PC-3 (cell line): ENCODE results near the gene RANBP10. TPM values are rescaled to one million over a fixed set of nuclear protein-coding genes. Genes with fewer than 3 reads are reported as not detected.

Experiments used
- ATAC-seq: fragments of 200-7000 bp; cut with Tn5 transposase; 2 replicates; pipeline ENCODE4 v1.9.1; 2020; ENCODE audit warnings: mild to moderate bottlenecking, moderate library complexity
- BruUV-seq: library from RNA; stranded (reverse); fragments of 400-500 nt; replicated peaks from 2 replicates; lab custom pipeline; 2021; lab: Mats Ljungman, UMichigan
- CTCF ChIA-PET: fragments of 300-600 bp; sonication (Branson Sonifier 250); formaldehyde crosslinking; loops from one replicate; lab custom pipeline; 2022; ENCODE audit warnings: antibody characterized with exemption; lab: Charles Lee
- POLR2A ChIA-PET: fragments of 300-600 bp; sonication (Branson Sonifier 250); formaldehyde crosslinking; loops from one replicate; lab custom pipeline; 2022; ENCODE audit warnings: antibody characterized with exemption; ENCODE audit not compliant: unreplicated experiment; lab: Charles Lee
- DNase-seq: peaks from one replicate; pipeline ENCODE4 v3.0.0-alpha.2; 2015
- H2AFZ ChIP-seq: fragments of 300-600 bp; sonication (generic); 2 replicates; pipeline ENCODE4 v1.6.0; 2016; ENCODE audit warnings: antibody characterized with exemption, low read length
- H3F3A ChIP-seq: fragments of 300-600 bp; sonication (generic); one replicate; pipeline ENCODE4 v1.6.0; 2017; ENCODE audit warnings: antibody characterized with exemption, low read length, control low read depth, mild to moderate bottlenecking; ENCODE audit not compliant: unreplicated experiment
- H3K27ac ChIP-seq: fragments of 300-600 bp; sonication (generic); 2 replicates; pipeline ENCODE4 v1.5.1; 2016; ENCODE audit warnings: mild to moderate bottlenecking, low read length
- H3K27me3 ChIP-seq: fragments of 300-600 bp; sonication (generic); 2 replicates; pipeline ENCODE4 v1.6.1; 2016; ENCODE audit warnings: low read length, mixed read lengths
- H3K36me3 ChIP-seq: fragments of 300-600 bp; sonication (generic); 2 replicates; pipeline ENCODE4 v1.6.1; 2016; ENCODE audit warnings: low read depth, mixed run types, low read length, mixed read lengths
- H3K4me1 ChIP-seq: fragments of 300-600 bp; sonication (generic); 2 replicates; pipeline ENCODE4 v1.5.1; 2016; ENCODE audit warnings: low read length; ENCODE audit not compliant: insufficient read depth
- H3K4me2 ChIP-seq: fragments of 300-600 bp; sonication (generic); 2 replicates; pipeline ENCODE4 v1.6.0; 2016; ENCODE audit warnings: low read length
- H3K4me3 ChIP-seq: fragments of 300-600 bp; sonication (generic); 2 replicates; pipeline ENCODE4 v1.5.1; 2016; ENCODE audit warnings: mild to moderate bottlenecking, low read length, mixed read lengths
- H3K79me2 ChIP-seq: fragments of 300-600 bp; sonication (generic); 2 replicates; pipeline ENCODE4 v1.6.1; 2017; ENCODE audit warnings: low read length, mixed read lengths
- H3K9ac ChIP-seq: fragments of 300-600 bp; sonication (generic); 2 replicates; pipeline ENCODE4 v1.6.0; 2016; ENCODE audit warnings: mild to moderate bottlenecking, low read length
- H3K9me2 ChIP-seq: fragments of 300-600 bp; sonication (generic); replicated peaks from 2 replicates; pipeline ENCODE4 v1.6.1; 2016; ENCODE audit warnings: mixed run types, low read length, mixed read lengths
- H3K9me3 ChIP-seq: fragments of 300-600 bp; sonication (generic); 2 replicates; pipeline ENCODE4 v1.6.1; 2016; ENCODE audit warnings: low read length, mixed read lengths
- H4K20me1 ChIP-seq: fragments of 300-600 bp; sonication (generic); 2 replicates; pipeline ENCODE4 v1.6.1; 2016; ENCODE audit warnings: low read length, mixed read lengths
- CTCF ChIP-seq: fragments of 300-600 bp; sonication (generic); conservative IDR thresholded peaks from 2 replicates; pipeline ENCODE4 v1.5.1; 2017; ENCODE audit warnings: antibody characterized with exemption, low read depth, mild to moderate bottlenecking, low read length
- EZH2 ChIP-seq: fragments of 300-600 bp; sonication (generic); IDR thresholded peaks from one replicate; pipeline ENCODE4 v1.6.1; 2017; ENCODE audit warnings: antibody characterized with exemption, mild to moderate bottlenecking, low read length; ENCODE audit not compliant: unreplicated experiment
- EZH2phosphoT487 ChIP-seq: fragments of 300-600 bp; sonication (generic); IDR thresholded peaks from 2 replicates; pipeline ENCODE4 v1.6.1; 2018; ENCODE audit warnings: mild to moderate bottlenecking, antibody characterized with exemption, low read length, borderline replicate concordance
- intact Hi-C: fragments of 100-400 bp; cut with micrococcal nuclease; formaldehyde crosslinking; loops from 2 replicates; pipeline ENCODE4 v1.9.0; 2023
- total RNA-seq: library from RNA; depleted of rRNA; stranded (reverse); fragments of >200 nt; gene quantifications from 2 replicates; pipeline ENCODE4 v1.2.3, GENCODE V29; 2014

Gene RANBP10
- total RNA-seq, 1 experiment from 2014 or later: 5.5 TPM

GRCh38 chr16:67677712-67678111 lies 128.6 kb downstream of the RANBP10 start:
- Histone ChIP-seq H3K79me2 (no peaks in the 10 kb centered on the region), H3K27me3 (no peaks in the 10 kb centered on the region), H3K4me2 (no peak overlapping the region), H3K4me1 (peaks cover 5% of the 10 kb centered on the region), H3F3A (no peaks in the 10 kb centered on the region), H3K27ac (no peak overlapping the region), H3K9me3 (no peaks in the 10 kb centered on the region), H2AFZ (no peak overlapping the region), H3K9me2 (no peaks in the 10 kb centered on the region), H4K20me1 (no peaks in the 10 kb centered on the region), H3K9ac (no peak overlapping the region), H3K4me3 (no peak overlapping the region), H3K36me3 (no peaks in the 10 kb centered on the region; the same call in 1 of the 2 replicates)
- DNase-seq (no peak), ATAC-seq (no peak)
- BruUV-seq: no TSS peak
- CTCF ChIA-PET: no interaction called here
- TF ChIP-seq EZH2phosphoT487: no peak
- no peak for TF ChIP-seq EZH2
- no peak for TF ChIP-seq CTCF
- intact Hi-C loops: loop anchor here (1.0 kb wide), 1 partner anchor 128 kb away; no protein-coding TSS in a partner anchor
- POLR2A ChIA-PET: no interaction called here

GRCh38 chr16:67676939-67677338 lies 129.4 kb downstream of the RANBP10 start:
- no peaks in the 10 kb centered on the region for H3K9me3 ChIP-seq
- intact Hi-C loops: no loop called here

More at GRCh38 chr16:67676939-67677338, 129.4 kb downstream of the RANBP10 start:
- Histone ChIP-seq H3K4me1 (peaks cover 5% of the 10 kb centered on the region), H3K9ac (no peak overlapping the region), H2AFZ (no peak overlapping the region), H3K36me3 (no peaks in the 10 kb centered on the region), H3K9me2 (no peaks in the 10 kb centered on the region), H3K79me2 (no peaks in the 10 kb centered on the region), H3K4me2 (no peak overlapping the region), H3F3A (no peaks in the 10 kb centered on the region), H3K27ac (peak overlapping the region; percentile 49), H3K4me3 (no peak overlapping the region), H3K27me3 (no peaks in the 10 kb centered on the region), H4K20me1 (no peaks in the 10 kb centered on the region)
- ChIA-PET POLR2A (no interaction called here), CTCF (no interaction called here)
- BruUV-seq: no TSS peak
- no peak for DNase-seq
- ATAC-seq: no peak
- no peak for TF ChIP-seq EZH2phosphoT487
- no peak for TF ChIP-seq EZH2
- no peak for TF ChIP-seq CTCF
